Measurements from ENCODE around the gene MALT1. TPM values are rescaled to one million over a fixed set of nuclear protein-coding genes. Genes with fewer than 3 reads are reported as not detected.

Gene MALT1
- total and polyA plus RNA-seq, 2 donors (not counting 1 experiment from before 2014, with no cell fraction given), result 42.4 to 81.2 TPM

DNA sequence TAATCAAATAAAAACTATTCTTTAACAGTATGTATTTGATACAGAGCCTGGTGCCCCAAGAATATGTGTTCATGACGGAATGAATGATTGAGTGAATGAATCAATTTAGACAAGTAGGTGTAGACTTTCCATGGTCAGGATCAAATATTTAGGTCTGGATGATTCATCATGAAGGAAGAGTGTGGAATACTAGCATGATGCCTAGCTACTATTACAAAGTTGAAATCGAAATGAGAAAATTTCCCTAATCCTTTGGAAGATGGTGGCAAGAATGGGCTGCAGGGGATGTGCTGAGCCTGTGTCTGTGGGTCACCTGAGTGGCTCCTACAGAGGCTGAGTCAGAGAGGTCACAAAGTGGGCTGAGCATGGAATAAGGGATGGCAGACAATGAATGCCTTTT lies 3.1 kb upstream of the MALT1 start:
- H3K9me3 ChIP-seq (ENCODE audit: control extremely low read depth in 1 of 3, control insufficient read depth in 2 of 3, insufficient read depth in 1 of 3, low read length in 2 of 3), result no peaks in the 10 kb centered on the region
- TF ChIP-seq, protein P1, sequence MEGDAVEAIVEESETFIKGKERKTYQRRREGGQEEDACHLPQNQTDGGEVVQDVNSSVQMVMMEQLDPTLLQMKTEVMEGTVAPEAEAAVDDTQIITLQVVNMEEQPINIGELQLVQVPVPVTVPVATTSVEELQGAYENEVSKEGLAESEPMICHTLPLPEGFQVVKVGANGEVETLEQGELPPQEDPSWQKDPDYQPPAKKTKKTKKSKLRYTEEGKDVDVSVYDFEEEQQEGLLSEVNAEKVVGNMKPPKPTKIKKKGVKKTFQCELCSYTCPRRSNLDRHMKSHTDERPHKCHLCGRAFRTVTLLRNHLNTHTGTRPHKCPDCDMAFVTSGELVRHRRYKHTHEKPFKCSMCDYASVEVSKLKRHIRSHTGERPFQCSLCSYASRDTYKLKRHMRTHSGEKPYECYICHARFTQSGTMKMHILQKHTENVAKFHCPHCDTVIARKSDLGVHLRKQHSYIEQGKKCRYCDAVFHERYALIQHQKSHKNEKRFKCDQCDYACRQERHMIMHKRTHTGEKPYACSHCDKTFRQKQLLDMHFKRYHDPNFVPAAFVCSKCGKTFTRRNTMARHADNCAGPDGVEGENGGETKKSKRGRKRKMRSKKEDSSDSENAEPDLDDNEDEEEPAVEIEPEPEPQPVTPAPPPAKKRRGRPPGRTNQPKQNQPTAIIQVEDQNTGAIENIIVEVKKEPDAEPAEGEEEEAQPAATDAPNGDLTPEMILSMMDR (IDR thresholded peaks at IDR 0.05), result no peak
- TF ChIP-seq EZH2 (IDR thresholded peaks at IDR 0.05; ENCODE audit: borderline replicate concordance, insufficient read depth, low read depth, low read length, poor library complexity, severe bottlenecking), result no peak
- no peak for ATAC-seq (ENCODE audit: low read depth)
- no peak overlapping the region for H2AFZ ChIP-seq (ENCODE audit: insufficient read depth, low read depth, low read length, poor library complexity, severe bottlenecking)
- H3K4me3 ChIP-seq (ENCODE audit: control extremely low read depth in 1 of 5, extremely low read depth in 1 of 5, insufficient read depth in 1 of 5, low read depth in 2 of 5, low read length in 4 of 5), result no peak overlapping the region
- ChIA-PET POLR2A (no interaction called here), CTCF (interaction anchor here (0.9 to 1.0 kb wide), 2 partner anchors 9 to 138 kb away, joined by 3 read pairs; no protein-coding TSS in a partner anchor)
- Mint-ChIP-seq H3K4me1 (peaks cover 58% of the 10 kb centered on the region), H3K27ac (peak overlapping the region; percentile 50), H3K27me3 (no peaks in the 10 kb centered on the region), H3K9me3 (ENCODE audit: insufficient read depth) (no peaks in the 10 kb centered on the region), H3K4me3 (no peak overlapping the region)
- DNase-seq, result no peak
- H3K36me3 ChIP-seq (replicated peaks in 1 of 2; ENCODE audit: control extremely low read depth in 1 of 2, control insufficient read depth in 1 of 2, extremely low read depth in 1 of 2, insufficient read depth in 2 of 2, low read length in 1 of 2), result peaks cover 3 to 9% of the 10 kb centered on the region in 2 experiments
- H3K27me3 ChIP-seq (replicated peaks in 1 of 4; ENCODE audit: control extremely low read depth in 1 of 4, control insufficient read depth in 3 of 4, insufficient read depth in 4 of 4, low read length in 3 of 4), result no peaks in the 10 kb centered on the region
- H4K20me1 ChIP-seq (ENCODE audit: control insufficient read depth, insufficient read depth, low read length, poor library complexity, severe bottlenecking), result peaks cover 5% of the 10 kb centered on the region
- WGBS (ENCODE audit: insufficient coverage), result 93% methylated on average over 2 of the region's 2 CpGs
- H3K9ac ChIP-seq (ENCODE audit: low read length), result no peak overlapping the region
- peaks cover 46% of the 10 kb centered on the region in 2 donors for H3K4me1 ChIP-seq (ENCODE audit: control insufficient read depth in 2 of 2, insufficient read depth in 2 of 2, low read length in 2 of 2)
- no peak overlapping the region for H3K4me2 ChIP-seq (replicated peaks; ENCODE audit: low read depth, low read length, poor library complexity, severe bottlenecking)
- no peak overlapping the region for H3K27ac ChIP-seq (ENCODE audit: low read length in 2 of 2)
- intact Hi-C loops (cut with micrococcal nuclease), result no loop called here
- peaks cover 68% of the 10 kb centered on the region for H3K79me2 ChIP-seq (ENCODE audit: control insufficient read depth, insufficient read depth, low read length)

DNA sequence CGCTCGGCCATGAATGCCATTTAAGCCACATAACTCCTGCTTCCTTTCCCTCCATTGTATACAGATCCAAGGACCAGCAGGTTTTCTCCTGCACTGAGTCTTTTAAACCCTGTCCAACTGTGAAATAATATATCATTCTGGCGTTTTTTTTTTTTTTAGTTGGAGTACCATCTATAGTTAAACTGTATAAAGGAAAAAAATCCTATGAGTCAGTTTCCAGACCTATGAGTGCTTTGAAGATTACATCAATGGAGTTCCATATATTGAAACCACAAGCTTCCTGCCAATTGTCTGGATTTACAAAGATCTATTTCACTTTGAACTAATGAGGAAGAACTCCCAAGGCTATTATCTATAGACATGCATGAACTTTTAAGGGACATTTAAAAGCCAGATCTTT lies 2.4 kb upstream of the MALT1 start:
- POLR2A ChIA-PET, result interaction anchor here (0.6 kb wide), 1 partner anchor 147 kb away, joined by 7 read pairs; no protein-coding TSS in a partner anchor

More for the DNA sequence above, 2.4 kb upstream of the MALT1 start:
- no peak overlapping the region for H2AFZ ChIP-seq (ENCODE audit: insufficient read depth, low read depth, low read length, poor library complexity, severe bottlenecking)
- no peak overlapping the region for H3K9ac ChIP-seq (ENCODE audit: low read length)
- CTCF ChIA-PET, result interaction anchor here (0.6 to 0.9 kb wide), 4 partner anchors 18 to 139 kb away, joined by 3 to 4 read pairs (median 3); no protein-coding TSS in a partner anchor
- DNase-seq (no peak), ATAC-seq (ENCODE audit: low read depth) (no peak)
- H3K4me3 ChIP-seq (ENCODE audit: control extremely low read depth in 1 of 5, extremely low read depth in 1 of 5, insufficient read depth in 1 of 5, low read depth in 2 of 5, low read length in 4 of 5), result no peak overlapping the region
- peaks cover 3 to 12% of the 10 kb centered on the region in 2 experiments for H3K36me3 ChIP-seq (replicated peaks in 1 of 2; ENCODE audit: control extremely low read depth in 1 of 2, control insufficient read depth in 1 of 2, extremely low read depth in 1 of 2, insufficient read depth in 2 of 2, low read length in 1 of 2)
- peaks cover 61% of the 10 kb centered on the region for H3K4me1 Mint-ChIP-seq
- no peaks in the 10 kb centered on the region for H3K27me3 Mint-ChIP-seq
- H4K20me1 ChIP-seq (ENCODE audit: control insufficient read depth, insufficient read depth, low read length, poor library complexity, severe bottlenecking), result peaks cover 12% of the 10 kb centered on the region
- intact Hi-C loops (cut with micrococcal nuclease), result no loop called here
- H3K27ac Mint-ChIP-seq, result no peak overlapping the region
- no peak overlapping the region for H3K4me2 ChIP-seq (replicated peaks; ENCODE audit: low read depth, low read length, poor library complexity, severe bottlenecking)
- peaks cover 68% of the 10 kb centered on the region for H3K79me2 ChIP-seq (ENCODE audit: control insufficient read depth, insufficient read depth, low read length)
- H3K9me3 Mint-ChIP-seq (ENCODE audit: insufficient read depth), result no peaks in the 10 kb centered on the region
- peaks cover 46% of the 10 kb centered on the region in 2 donors for H3K4me1 ChIP-seq (ENCODE audit: control insufficient read depth in 2 of 2, insufficient read depth in 2 of 2, low read length in 2 of 2)
- TF ChIP-seq, protein P1 (IDR thresholded peaks at IDR 0.05), result no peak
- no peak for TF ChIP-seq EZH2 (IDR thresholded peaks at IDR 0.05; ENCODE audit: borderline replicate concordance, insufficient read depth, low read depth, low read length, poor library complexity, severe bottlenecking)
- H3K27ac ChIP-seq (ENCODE audit: low read length in 2 of 2), result no peak overlapping the region
- WGBS (ENCODE audit: insufficient coverage), result 93% methylated on average over 2 of the region's 3 CpGs
- no peak overlapping the region for H3K4me3 Mint-ChIP-seq
- no peaks in the 10 kb centered on the region for H3K27me3 ChIP-seq (replicated peaks in 1 of 4; ENCODE audit: control extremely low read depth in 1 of 4, control insufficient read depth in 3 of 4, insufficient read depth in 4 of 4, low read length in 3 of 4)
- no peaks in the 10 kb centered on the region for H3K9me3 ChIP-seq (ENCODE audit: control extremely low read depth in 1 of 3, control insufficient read depth in 2 of 3, insufficient read depth in 1 of 3, low read length in 2 of 3)

Data from B cell (primary cell).